Peyer's patch (tissue), 4 donors: ENCODE results near the gene KIF26B. TPM values are rescaled to one million over a fixed set of nuclear protein-coding genes. Genes with fewer than 3 reads are reported as not detected.

Experiments used
- DNase-seq, 3 donors: peaks; one replicate each; pipeline ENCODE4 v3.0.0-alpha.2; 2017 to 2019
- H3K27ac ChIP-seq, 4 donors: fragments of 200-600 bp; sonication (generic); one replicate each; pipeline ENCODE4 v1.5.1; 2016 to 2019
- H3K27me3 ChIP-seq, 2 donors: fragments of 200-600 bp; sonication (generic); one replicate each; pipeline ENCODE4 v1.5.1; 2019
- H3K36me3 ChIP-seq, 3 donors: fragments of 200-600 bp; sonication (generic); one replicate each; pipeline ENCODE4 v1.5.1; 2016 to 2019
- H3K4me1 ChIP-seq, 4 donors: fragments of 200-600 bp; sonication (generic); one replicate each; pipeline ENCODE4 v1.5.1; 2016 to 2019
- H3K4me3 ChIP-seq, 4 donors: fragments of 200-600 bp; sonication (generic); 1 replicate in 3 of 4; 2 replicates in 1 of 4; pipeline ENCODE4 v1.5.1; 2016 to 2019; ENCODE audit warnings: mild to moderate bottlenecking in 1 of 4
- H3K9me3 ChIP-seq, 4 donors: fragments of 200-600 bp; sonication (generic); one replicate each; pipeline ENCODE4 v1.5.1; 2016 to 2019; ENCODE audit warnings: mild to moderate bottlenecking in 1 of 4
- CTCF ChIP-seq, 6 experiments: fragments of 450-650 bp in 4 of 6; fragments of 200-600 bp in 2 of 6; sonication (generic) in 1 of 6; IDR thresholded peaks; one replicate each; pipeline ENCODE4 v1.5.1; 2017 to 2019; ENCODE audit warnings: antibody characterized with exemption in 6 of 6, mild to moderate bottlenecking in 3 of 6, moderate library complexity in 1 of 6
- POLR2A ChIP-seq, 2 donors: fragments of 450-650 bp; IDR thresholded peaks; one replicate each; pipeline ENCODE4 v1.5.1; 2017; ENCODE audit warnings: antibody characterized with exemption in 2 of 2, mild to moderate bottlenecking in 2 of 2, moderate library complexity in 2 of 2
- total RNA-seq, 4 donors: library from RNA; depleted of rRNA; stranded (reverse); fragments of >200 nt; gene quantifications; one replicate each; pipeline ENCODE4 v1.1.0, GENCODE V29; 2016

The KIF26B gene
- total RNA-seq, 4 donors from 2014 or later: 0.70 to 1.6 (median 1.1) TPM

- H3K27me3 ChIP-seq: no peaks in the 10 kb centered on the region
- H3K4me1 ChIP-seq: no peaks in the 10 kb centered on the region
- H3K36me3 ChIP-seq: no peaks in the 10 kb centered on the region
- H3K9me3 ChIP-seq: no peaks in the 10 kb centered on the region
- DNase-seq: no peak
- H3K27ac ChIP-seq: no peak overlapping the region
- no peak overlapping the region for H3K4me3 ChIP-seq
- TF ChIP-seq CTCF (IDR thresholded peaks at IDR 0.05): no peak
- no peak for TF ChIP-seq POLR2A (IDR thresholded peaks at IDR 0.05)
These were observed 27.2 kb downstream of the KIF26B start for GRCh38 chr1:245182028-245182427.

- TF ChIP-seq POLR2A (IDR thresholded peaks at IDR 0.05): no peak
- TF ChIP-seq CTCF (IDR thresholded peaks at IDR 0.05): no peak
- Histone ChIP-seq H3K36me3 (no peaks in the 10 kb centered on the region), H3K4me3 (no peak overlapping the region), H3K27ac (no peak overlapping the region), H3K9me3 (no peaks in the 10 kb centered on the region), H3K4me1 (no peaks in the 10 kb centered on the region), H3K27me3 (no peaks in the 10 kb centered on the region)
- DNase-seq: no peak
These were observed 28.6 kb downstream of the KIF26B start for GRCh38 chr1:245183429-245183828.

- Histone ChIP-seq H3K27ac (no peak overlapping the region), H3K9me3 (no peaks in the 10 kb centered on the region), H3K4me1 (no peaks in the 10 kb centered on the region), H3K27me3 (no peaks in the 10 kb centered on the region), H3K4me3 (no peak overlapping the region), H3K36me3 (no peaks in the 10 kb centered on the region)
- TF ChIP-seq POLR2A (IDR thresholded peaks at IDR 0.05) (no peak), CTCF (IDR thresholded peaks at IDR 0.05) (no peak)
- DNase-seq: no peak
These were observed 30.0 kb downstream of the KIF26B start for GRCh38 chr1:245184779-245185178.

GRCh38 chr1:245188403-245188802 is 33.6 kb downstream of the KIF26B start:
- Histone ChIP-seq H3K36me3 (no peaks in the 10 kb centered on the region), H3K4me3 (no peak overlapping the region), H3K27me3 (no peaks in the 10 kb centered on the region), H3K4me1 (no peaks in the 10 kb centered on the region), H3K27ac (no peak overlapping the region), H3K9me3 (no peaks in the 10 kb centered on the region)
- TF ChIP-seq POLR2A (IDR thresholded peaks at IDR 0.05) (no peak), CTCF (IDR thresholded peaks at IDR 0.05) (no peak)
- DNase-seq: no peak

GRCh38 chr1:245195398-245195797 is 40.6 kb downstream of the KIF26B start:
- H3K4me1 ChIP-seq: no peaks in the 10 kb centered on the region
- H3K9me3 ChIP-seq: no peaks in the 10 kb centered on the region
- no peaks in the 10 kb centered on the region for H3K36me3 ChIP-seq
- no peak for TF ChIP-seq POLR2A (IDR thresholded peaks at IDR 0.05)
- no peak for TF ChIP-seq CTCF (IDR thresholded peaks at IDR 0.05)
- H3K4me3 ChIP-seq: no peak overlapping the region
- no peak overlapping the region for H3K27ac ChIP-seq
- DNase-seq: no peak
- no peaks in the 10 kb centered on the region for H3K27me3 ChIP-seq

GRCh38 chr1:245197121-245197520 is 42.3 kb downstream of the KIF26B start:
- no peaks in the 10 kb centered on the region for H3K4me1 ChIP-seq
- no peaks in the 10 kb centered on the region for H3K36me3 ChIP-seq
- H3K4me3 ChIP-seq: no peak overlapping the region
- DNase-seq: no peak
- H3K27me3 ChIP-seq: no peaks in the 10 kb centered on the region
- TF ChIP-seq POLR2A (IDR thresholded peaks at IDR 0.05) (no peak), CTCF (IDR thresholded peaks at IDR 0.05) (no peak)
- H3K27ac ChIP-seq: no peak overlapping the region
- H3K9me3 ChIP-seq: no peaks in the 10 kb centered on the region
